ENCODE measurements around the gene SMYD5.
"Not testable (repeated sequence)": the region's sequence is repeated elsewhere in the genome, so short reads cannot be mapped to it uniquely, and the experiment has no call there.

SMYD5 gene

DNA sequence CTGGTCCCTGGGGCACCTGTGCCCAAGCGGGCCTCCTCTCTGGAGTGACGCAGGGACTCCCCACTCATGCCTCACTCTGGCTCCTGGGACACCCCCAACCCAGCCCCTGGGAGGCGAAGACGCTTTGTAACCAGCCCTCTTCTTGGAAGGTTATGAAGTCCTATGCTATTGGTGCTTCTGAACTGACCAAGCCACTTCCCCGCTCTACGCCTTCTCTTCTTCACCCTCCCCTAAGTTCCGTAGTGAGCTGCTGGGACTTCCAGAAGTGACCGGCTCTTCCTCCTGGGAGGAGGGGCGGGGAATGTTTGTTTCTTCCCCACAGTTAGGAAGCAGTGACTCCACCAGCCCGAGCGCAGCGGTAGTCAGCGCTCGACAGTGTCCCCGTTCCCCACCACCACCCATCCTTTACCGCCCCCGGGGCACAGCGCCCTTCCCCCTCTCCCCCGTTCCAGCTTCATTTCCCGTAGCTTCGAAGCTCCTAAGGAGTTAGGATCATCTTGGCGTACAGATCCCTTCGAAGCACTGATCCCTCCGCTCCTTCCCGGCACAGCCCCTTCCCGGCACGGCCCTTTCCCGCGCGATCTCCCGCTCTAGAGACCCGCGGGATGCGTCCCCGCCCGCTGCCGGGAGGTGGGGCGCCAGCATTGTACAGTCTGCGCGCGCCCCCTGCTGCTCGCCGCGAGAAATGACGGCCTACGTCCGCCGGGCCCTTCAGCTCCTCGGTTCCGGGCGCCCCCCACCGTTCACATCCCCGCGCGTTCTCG lies 37.0 kb upstream of the SMYD5 start:
- Histone ChIP-seq H3K4me3 (ENCODE audit: low read length) (peak overlapping the region; percentile 80), H3K27me3 (ENCODE audit: control insufficient read depth, insufficient read depth, low read length) (peaks cover 74% of the 10 kb centered on the region), H3K9me3 (ENCODE audit: control insufficient read depth, low read depth, low read length) (no peaks in the 10 kb centered on the region), H3K36me3 (ENCODE audit: control insufficient read depth, low read depth, low read length) (no peaks in the 10 kb centered on the region), H3K27ac (ENCODE audit: low read length) (no peak overlapping the region), H3K9ac (ENCODE audit: low read length) (no peak overlapping the region), H3K4me1 (ENCODE audit: control insufficient read depth, low read depth, low read length) (peaks cover 5% of the 10 kb centered on the region)

- H3K36me3 ChIP-seq (ENCODE audit: control insufficient read depth, low read depth, low read length) = no peaks in the 10 kb centered on the region
- H3K9ac ChIP-seq (ENCODE audit: low read length) = no peak overlapping the region
- no peak overlapping the region for H3K27ac ChIP-seq (ENCODE audit: low read length)
- H3K9me3 ChIP-seq (ENCODE audit: control insufficient read depth, low read depth, low read length) = no peaks in the 10 kb centered on the region
- H3K4me3 ChIP-seq (ENCODE audit: low read length) = peak overlapping the region; percentile 80
- H3K4me1 ChIP-seq (ENCODE audit: control insufficient read depth, low read depth, low read length) = peaks cover 5% of the 10 kb centered on the region
- peaks cover 71% of the 10 kb centered on the region for H3K27me3 ChIP-seq (ENCODE audit: control insufficient read depth, insufficient read depth, low read length)
These were observed 36.3 kb upstream of the SMYD5 start for GRCh38 chr2:73177645-73178255.

- Histone ChIP-seq H3K4me1 (ENCODE audit: control insufficient read depth, low read depth, low read length) (no peaks in the 10 kb centered on the region), H3K4me3 (ENCODE audit: low read length) (no peak overlapping the region), H3K27me3 (ENCODE audit: control insufficient read depth, insufficient read depth, low read length) (peaks cover 5% of the 10 kb centered on the region), H3K27ac (ENCODE audit: low read length) (no peak overlapping the region), H3K9me3 (ENCODE audit: control insufficient read depth, low read depth, low read length) (no peaks in the 10 kb centered on the region), H3K9ac (ENCODE audit: low read length) (no peak overlapping the region), H3K36me3 (ENCODE audit: control insufficient read depth, low read depth, low read length) (no peaks in the 10 kb centered on the region)
These were observed 28.1 kb upstream of the SMYD5 start for GRCh38 chr2:73185965-73186364.

DNA sequence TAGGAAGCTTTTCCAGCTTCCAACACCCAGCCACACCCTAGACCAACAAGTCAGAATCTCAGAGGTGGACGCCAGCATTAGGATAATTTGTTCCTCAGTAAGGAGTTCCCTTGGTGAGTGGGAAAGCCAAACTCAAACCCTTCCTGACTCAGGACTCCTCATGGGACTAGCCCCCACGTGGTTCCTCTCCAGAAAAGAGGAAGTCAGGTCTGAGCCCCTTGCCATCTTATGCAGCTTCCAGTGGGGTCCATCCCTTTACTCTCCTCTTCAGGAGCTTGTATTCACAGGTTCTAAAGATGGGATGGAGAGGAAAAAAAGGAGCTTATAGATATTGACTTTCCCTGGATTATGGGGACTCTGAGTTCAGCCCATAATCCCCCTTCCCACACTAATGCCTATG lies 26.5 kb upstream of the SMYD5 start:
- Histone ChIP-seq H3K4me1 (ENCODE audit: control insufficient read depth, low read depth, low read length) (peaks cover 6% of the 10 kb centered on the region), H3K36me3 (ENCODE audit: control insufficient read depth, low read depth, low read length) (no peaks in the 10 kb centered on the region), H3K27me3 (ENCODE audit: control insufficient read depth, insufficient read depth, low read length) (peaks cover 5% of the 10 kb centered on the region), H3K27ac (ENCODE audit: low read length) (no peak overlapping the region), H3K9ac (ENCODE audit: low read length) (no peak overlapping the region), H3K9me3 (ENCODE audit: control insufficient read depth, low read depth, low read length) (no peaks in the 10 kb centered on the region), H3K4me3 (ENCODE audit: low read length) (no peak overlapping the region)

GRCh38 chr2:73197579-73197978 lies 16.5 kb upstream of the SMYD5 start:
- H3K27me3 ChIP-seq (ENCODE audit: control insufficient read depth, insufficient read depth, low read length) = peaks cover 24% of the 10 kb centered on the region
- no peak overlapping the region for H3K9ac ChIP-seq (ENCODE audit: low read length)
- no peaks in the 10 kb centered on the region for H3K4me1 ChIP-seq (ENCODE audit: control insufficient read depth, low read depth, low read length)
- no peaks in the 10 kb centered on the region for H3K9me3 ChIP-seq (ENCODE audit: control insufficient read depth, low read depth, low read length)
- no peak overlapping the region for H3K27ac ChIP-seq (ENCODE audit: low read length)
- H3K36me3 ChIP-seq (ENCODE audit: control insufficient read depth, low read depth, low read length) = no peaks in the 10 kb centered on the region
- H3K4me3 ChIP-seq (ENCODE audit: low read length) = no peak overlapping the region

DNA sequence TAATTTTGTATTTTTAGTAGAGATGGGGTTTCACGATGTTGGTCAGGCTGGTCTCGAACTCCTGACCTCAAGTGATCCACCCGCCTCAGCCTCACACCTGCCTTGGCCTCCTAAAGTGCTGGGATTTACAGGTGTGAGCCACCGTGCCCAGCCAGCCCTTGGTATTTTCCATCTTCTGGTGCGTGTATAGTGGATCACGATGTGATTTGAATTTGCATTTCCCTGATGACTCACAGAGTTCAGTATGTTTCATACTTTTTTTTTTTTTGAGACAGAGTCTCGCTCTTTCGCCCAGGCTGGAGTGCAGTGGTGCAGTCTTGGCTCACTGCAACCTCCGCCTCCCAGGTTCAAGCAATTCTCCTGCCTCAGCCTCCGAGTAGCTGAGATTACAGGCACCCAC lies 13.8 kb upstream of the SMYD5 start:
- H3K9me3 ChIP-seq (ENCODE audit: control insufficient read depth, low read depth, low read length); H3K4me1 ChIP-seq (ENCODE audit: control insufficient read depth, low read depth, low read length); H3K4me3 ChIP-seq (ENCODE audit: low read length); H3K27ac ChIP-seq (ENCODE audit: low read length); H3K9ac ChIP-seq (ENCODE audit: low read length); H3K36me3 ChIP-seq (ENCODE audit: control insufficient read depth, low read depth, low read length): not testable (repeated sequence)
- H3K27me3 ChIP-seq (ENCODE audit: control insufficient read depth, insufficient read depth, low read length) = peaks cover 51% of the 10 kb centered on the region

- H3K4me3 ChIP-seq (ENCODE audit: low read length) = peak within 1 kb of the TSS; percentile 39
- H3K4me1 ChIP-seq (ENCODE audit: control insufficient read depth, low read depth, low read length) = no peaks in the 10 kb centered on the region
- no peaks in the 10 kb centered on the region for H3K9me3 ChIP-seq (ENCODE audit: control insufficient read depth, low read depth, low read length)
- no peaks in the 10 kb centered on the region for H3K36me3 ChIP-seq (ENCODE audit: control insufficient read depth, low read depth, low read length)
- H3K27me3 ChIP-seq (ENCODE audit: control insufficient read depth, insufficient read depth, low read length) = peaks cover 64% of the 10 kb centered on the region
- H3K27ac ChIP-seq (ENCODE audit: low read length) = no peak within 1 kb of the TSS
- no peak within 1 kb of the TSS for H3K9ac ChIP-seq (ENCODE audit: low read length)
These were observed 11.6 kb upstream of the SMYD5 start, which contains the start of gene NOTO for GRCh38 chr2:73202156-73203054. TSS of gene NOTO (plus strand) at chr2:73202574. CDS start at chr2:73202667, 93 bp downstream.

DNA sequence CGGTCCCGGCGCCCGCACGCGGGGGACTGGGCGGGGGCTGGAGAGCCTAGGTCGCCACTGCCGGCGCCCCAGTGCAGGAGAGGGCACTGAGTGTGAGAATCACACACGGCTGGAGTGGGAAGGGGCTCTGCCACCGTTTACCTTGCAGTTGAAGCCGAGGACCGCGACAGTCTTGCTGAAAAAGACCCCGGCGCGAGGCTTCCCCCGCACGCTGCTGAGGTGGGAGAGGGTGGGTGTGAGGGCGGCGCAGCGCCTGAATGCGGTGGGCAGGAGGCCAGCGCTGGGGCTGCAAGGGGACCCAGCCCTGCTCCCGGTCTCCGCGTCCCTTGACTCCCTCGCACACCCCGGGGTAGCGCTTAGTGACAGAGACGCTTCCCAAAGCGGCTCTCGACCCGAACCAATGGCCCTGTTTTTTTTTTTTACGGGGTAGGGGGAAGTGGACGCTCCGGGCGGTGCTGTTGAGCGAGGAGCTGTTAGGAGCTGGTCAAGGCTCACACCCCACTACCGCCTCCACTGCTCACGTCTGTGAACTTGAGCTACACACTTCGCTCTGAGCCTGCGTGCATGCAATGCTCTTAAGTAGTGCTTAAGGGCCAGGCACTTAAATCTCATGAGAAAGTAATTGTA lies 10.9 kb upstream of the SMYD5 start:
- no peak overlapping the region for H3K27ac ChIP-seq (ENCODE audit: low read length)

DNA sequence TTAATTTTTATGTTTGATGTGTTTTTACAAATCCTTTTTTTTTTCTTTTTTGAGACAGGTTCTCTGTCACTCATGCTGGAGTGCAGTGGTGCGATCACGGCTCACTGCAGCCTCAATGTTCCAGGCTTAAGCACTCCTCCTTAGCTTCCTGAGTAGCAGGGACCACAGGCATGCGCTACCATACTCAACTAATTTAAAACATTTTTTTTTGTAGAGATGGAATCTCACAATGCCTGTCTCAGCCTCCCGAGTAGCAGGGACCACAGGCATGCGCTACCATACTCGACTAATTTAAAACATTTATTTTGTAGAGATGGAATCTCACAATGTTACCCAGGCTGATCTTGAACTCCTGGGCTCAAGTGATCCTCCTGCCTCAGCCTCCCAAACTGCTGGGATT lies 8.4 kb upstream of the SMYD5 start:
- Histone ChIP-seq H3K4me3 (ENCODE audit: low read length) (no peak overlapping the region), H3K27me3 (ENCODE audit: control insufficient read depth, insufficient read depth, low read length) (peaks cover 55% of the 10 kb centered on the region)

More for the DNA sequence above, 10.9 kb upstream of the SMYD5 start:
- no peaks in the 10 kb centered on the region for H3K9me3 ChIP-seq (ENCODE audit: control insufficient read depth, low read depth, low read length)
- H3K9ac ChIP-seq (ENCODE audit: low read length) = no peak overlapping the region
- H3K36me3 ChIP-seq (ENCODE audit: control insufficient read depth, low read depth, low read length) = no peaks in the 10 kb centered on the region
- no peaks in the 10 kb centered on the region for H3K4me1 ChIP-seq (ENCODE audit: control insufficient read depth, low read depth, low read length)
- peak overlapping the region; percentile 39 for H3K4me3 ChIP-seq (ENCODE audit: low read length)
- H3K27me3 ChIP-seq (ENCODE audit: control insufficient read depth, insufficient read depth, low read length) = peaks cover 60% of the 10 kb centered on the region

GRCh38 chr2:73208258-73208657 lies 5.8 kb upstream of the SMYD5 start:
- no peak overlapping the region for H3K9ac ChIP-seq (ENCODE audit: low read length)
- H3K9me3 ChIP-seq (ENCODE audit: control insufficient read depth, low read depth, low read length) = no peaks in the 10 kb centered on the region
- H3K36me3 ChIP-seq (ENCODE audit: control insufficient read depth, low read depth, low read length) = no peaks in the 10 kb centered on the region
- no peak overlapping the region for H3K27ac ChIP-seq (ENCODE audit: low read length)
- peaks cover 41% of the 10 kb centered on the region for H3K27me3 ChIP-seq (ENCODE audit: control insufficient read depth, insufficient read depth, low read length)
- no peak overlapping the region for H3K4me3 ChIP-seq (ENCODE audit: low read length)
- H3K4me1 ChIP-seq (ENCODE audit: control insufficient read depth, low read depth, low read length) = no peaks in the 10 kb centered on the region

More for the DNA sequence above, 8.4 kb upstream of the SMYD5 start:
- H3K4me1 ChIP-seq (ENCODE audit: control insufficient read depth, low read depth, low read length) = no peaks in the 10 kb centered on the region
- H3K9me3 ChIP-seq (ENCODE audit: control insufficient read depth, low read depth, low read length) = no peaks in the 10 kb centered on the region
- no peak overlapping the region for H3K9ac ChIP-seq (ENCODE audit: low read length)
- H3K27ac ChIP-seq (ENCODE audit: low read length) = no peak overlapping the region
- no peaks in the 10 kb centered on the region for H3K36me3 ChIP-seq (ENCODE audit: control insufficient read depth, low read depth, low read length)

DNA sequence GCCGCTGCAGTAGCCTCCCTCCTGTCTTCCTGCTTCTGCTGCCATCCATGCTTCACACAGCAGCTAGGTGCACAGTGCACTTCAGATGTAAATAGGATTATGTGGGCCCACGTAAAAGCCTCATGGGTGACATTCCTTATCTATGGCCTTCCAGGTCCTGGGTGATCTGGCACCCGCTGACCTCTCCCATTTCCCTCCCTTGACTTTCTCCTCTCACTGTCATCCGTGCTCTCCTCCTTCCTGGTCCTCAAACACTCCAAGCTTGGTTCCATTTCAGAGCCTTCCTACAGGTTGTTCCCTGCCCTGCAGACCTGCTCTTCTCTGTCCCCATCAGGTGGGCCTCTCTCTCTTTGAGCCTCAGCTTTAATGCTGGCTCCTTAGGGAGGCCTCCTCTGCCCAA lies 4.0 kb upstream of the SMYD5 start:
- H3K9ac ChIP-seq (ENCODE audit: low read length) = no peak overlapping the region
- H3K9me3 ChIP-seq (ENCODE audit: control insufficient read depth, low read depth, low read length) = no peaks in the 10 kb centered on the region
- H3K4me3 ChIP-seq (ENCODE audit: low read length) = no peak overlapping the region
- H3K36me3 ChIP-seq (ENCODE audit: control insufficient read depth, low read depth, low read length) = no peaks in the 10 kb centered on the region
- H3K27ac ChIP-seq (ENCODE audit: low read length) = no peak overlapping the region
- peaks cover 25% of the 10 kb centered on the region for H3K27me3 ChIP-seq (ENCODE audit: control insufficient read depth, insufficient read depth, low read length)
- H3K4me1 ChIP-seq (ENCODE audit: control insufficient read depth, low read depth, low read length) = peaks cover 4% of the 10 kb centered on the region

All from iPS-18a (cell line).